T-cell (primary cell): Measurements from ENCODE around the gene LMO7. TPM values are rescaled to one million over a fixed set of nuclear protein-coding genes. Genes with fewer than 3 reads are reported as not detected.

Experiments used
- ATAC-seq, 4 experiments: fragments of 200-7000 bp in 3 of 4; fragments of 150-1000 bp in 1 of 4; cut with Tn5 transposase; replicated peaks in 1 of 4; 1 replicate in 3 of 4; 2 replicates in 1 of 4; pipeline ENCODE4 v1.10.0; 2021; ENCODE audit warnings: moderate library complexity in 3 of 4, mild to moderate bottlenecking in 2 of 4, moderate number of reproducible peaks in 1 of 4
- CTCF ChIA-PET, 2 donors: fragments of 300-600 bp; sonication (Branson Sonifier 250); formaldehyde crosslinking; loops; one replicate each; lab custom pipeline; 2022; ENCODE audit warnings: antibody characterized with exemption in 2 of 2; lab: Charles Lee
- POLR2A ChIA-PET, 2 donors: fragments of 300-600 bp; sonication (Branson Sonifier 250); formaldehyde crosslinking; loops; one replicate each; lab custom pipeline; 2022; ENCODE audit warnings: antibody characterized with exemption in 2 of 2; lab: Charles Lee
- DNase-seq, 35 experiments: peaks; one replicate each; pipeline versions ENCODE4 v3.0.0 to v3.0.0-alpha.2; 2013 to 2023
- H3K27ac ChIP-seq: one replicate; pipeline ENCODE4 v1.5.1; 2013; ENCODE audit warnings: low read length
- H3K27me3 ChIP-seq, 2 experiments: replicated peaks in 1 of 2; 1 replicate in 1 of 2; 2 replicates in 1 of 2; pipeline versions ENCODE4 v1.6.1 to v1.7.0; 2013; ENCODE audit warnings: low read length in 1 of 2, mixed read lengths in 1 of 2; ENCODE audit not compliant: control insufficient read depth in 2 of 2, insufficient read depth in 2 of 2; ENCODE audit errors: extremely low read depth in 1 of 2
- H3K36me3 ChIP-seq, 2 donors: 1 replicate in 1 of 2; 2 replicates in 1 of 2; pipeline versions ENCODE4 v1.6.1 to v1.7.0; 2013; ENCODE audit warnings: low read length in 1 of 2; ENCODE audit not compliant: control insufficient read depth in 2 of 2, insufficient read depth in 1 of 2; ENCODE audit errors: extremely low read depth in 1 of 2
- H3K4me1 ChIP-seq, 2 experiments: 1 replicate in 1 of 2; 2 replicates in 1 of 2; pipeline versions ENCODE4 v1.6.1 to v1.7.0; 2013; ENCODE audit warnings: low read length in 2 of 2, mixed read lengths in 1 of 2; ENCODE audit not compliant: insufficient read depth in 2 of 2, control insufficient read depth in 1 of 2; ENCODE audit errors: extremely low read depth in 1 of 2
- H3K4me3 ChIP-seq, 2 donors: 1 replicate in 1 of 2; 2 replicates in 1 of 2; pipeline versions ENCODE4 v1.5.1 to v1.7.0; 2013; ENCODE audit warnings: mild to moderate bottlenecking in 2 of 2, low read length in 1 of 2, moderate library complexity in 1 of 2; ENCODE audit not compliant: control insufficient read depth in 1 of 2; ENCODE audit errors: extremely low read depth in 1 of 2
- H3K9me3 ChIP-seq: 2 replicates; pipeline ENCODE4 v1.7.0; 2013
- H3K27ac Mint-ChIP-seq, 2 donors: one replicate each; pipeline ENCODE4 v1.8.0; 2020 to 2021; ENCODE audit warnings: mild to moderate bottlenecking in 2 of 2, mixed read lengths in 2 of 2
- H3K27me3 Mint-ChIP-seq, 2 donors: one replicate each; pipeline ENCODE4 v1.8.0; 2021 to 2022; ENCODE audit warnings: mixed read lengths in 2 of 2
- H3K36me3 Mint-ChIP-seq: one replicate; pipeline ENCODE4 v1.8.0; 2021; ENCODE audit warnings: mixed read lengths
- H3K4me1 Mint-ChIP-seq, 3 donors: one replicate each; pipeline ENCODE4 v1.8.0; 2020 to 2022; ENCODE audit warnings: mixed read lengths in 3 of 3, mild to moderate bottlenecking in 1 of 3
- H3K4me3 Mint-ChIP-seq, 3 donors: one replicate each; pipeline ENCODE4 v1.8.0; 2020 to 2022; ENCODE audit warnings: mild to moderate bottlenecking in 3 of 3, mixed read lengths in 3 of 3, moderate library complexity in 3 of 3
- H3K9me3 Mint-ChIP-seq, 3 donors: one replicate each; pipeline ENCODE4 v1.8.0; 2020 to 2022; ENCODE audit warnings: mixed read lengths in 3 of 3
- WGBS: methylation state at CpG from one replicate; pipeline ENCODE4 v1.1.5; 2013; ENCODE audit warnings: missing lambda C conversion rate; ENCODE audit not compliant: insufficient coverage; 5-methylcytosine and 5-hydroxymethylcytosine counted together
- total RNA-seq, 35 experiments: library from RNA in 6 of 35; stranded (reverse) in 6 of 35; fragments of 120-200 nt in 1 of 35; gene quantifications; one replicate each; pipeline versions ENCODE4 v1.2.1 to v1.2.4 and lab custom pipeline; 2013 to 2026

The LMO7 gene
- total RNA-seq, 5 donors from 2014 or later (not counting 1 experiment from before 2014, with no cell fraction given) = 22.6 to 46.8 (median 34.0) TPM

DNA sequence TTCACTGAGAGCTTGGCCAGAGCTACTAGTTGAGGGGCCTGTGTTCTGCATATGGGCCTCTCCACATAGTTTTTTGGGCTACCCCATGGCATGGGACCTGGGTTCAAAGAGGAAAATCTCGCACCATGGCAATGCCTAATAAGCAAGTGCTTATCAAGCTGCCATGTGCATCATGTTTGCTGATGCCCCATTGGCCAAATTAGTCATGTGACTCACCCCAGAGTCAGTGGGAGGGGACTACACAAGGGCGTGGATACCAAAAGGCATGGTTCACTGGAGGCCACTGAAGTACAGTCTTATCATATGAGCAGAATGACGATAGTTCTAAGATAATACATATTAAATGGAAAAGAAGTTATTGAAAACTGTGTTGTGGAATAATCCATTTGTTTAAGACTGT lies 214.8 kb downstream of the LMO7 start:
- no peak overlapping the region for H3K4me3 Mint-ChIP-seq
- ChIA-PET CTCF (no interaction called here), POLR2A (no interaction called here)
- Histone ChIP-seq H3K4me1 (no peaks in the 10 kb centered on the region), H3K27me3 (no peaks in the 10 kb centered on the region), H3K9me3 (no peaks in the 10 kb centered on the region), H3K4me3 (no peak overlapping the region), H3K36me3 (peaks cover 1 to 16% of the 10 kb centered on the region in 2 donors), H3K27ac (no peak overlapping the region)
- ATAC-seq (no peak), DNase-seq (no peak)
- no peaks in the 10 kb centered on the region for H3K27me3 Mint-ChIP-seq
- H3K9me3 Mint-ChIP-seq = no peaks in the 10 kb centered on the region
- 86% methylated on average over 1 of the region's 3 CpGs for WGBS
- no peak overlapping the region for H3K27ac Mint-ChIP-seq
- H3K36me3 Mint-ChIP-seq = peaks cover 56% of the 10 kb centered on the region
- H3K4me1 Mint-ChIP-seq = no peaks in the 10 kb centered on the region

DNA sequence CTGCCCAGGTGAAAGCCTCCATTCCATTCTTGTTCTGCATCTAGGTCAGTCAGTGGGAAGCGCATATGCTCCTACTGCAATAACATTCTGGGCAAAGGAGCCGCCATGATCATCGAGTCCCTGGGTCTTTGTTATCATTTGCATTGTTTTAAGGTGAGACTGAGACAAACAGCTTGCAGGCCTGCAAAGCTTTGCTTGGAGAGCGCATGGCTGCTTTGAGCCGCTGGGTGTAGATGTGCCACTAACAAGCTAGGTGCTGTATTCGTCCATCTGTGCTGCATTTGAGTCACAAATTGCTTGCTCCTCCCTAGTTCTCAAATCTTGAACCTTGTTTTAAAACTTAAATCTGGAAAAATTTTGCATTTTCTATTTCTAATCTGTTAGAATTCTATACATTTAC lies 219.1 kb downstream of the LMO7 start:
- H3K36me3 ChIP-seq = peaks cover 2 to 8% of the 10 kb centered on the region in 2 donors
- H3K4me1 ChIP-seq = no peaks in the 10 kb centered on the region
- H3K27ac Mint-ChIP-seq = no peak overlapping the region
- peaks cover 48% of the 10 kb centered on the region for H3K36me3 Mint-ChIP-seq
- ATAC-seq (no peak), DNase-seq (no peak)
- H3K27ac ChIP-seq = no peak overlapping the region
- H3K4me3 ChIP-seq = no peak overlapping the region
- ChIA-PET CTCF (interaction anchor here in 1 of 2 donors (0.7 to 1.1 kb wide), 2 partner anchors 18 to 160 kb away, joined by 3 to 5 read pairs; no protein-coding TSS in a partner anchor), POLR2A (no interaction called here)
- 97% methylated on average over 6 of the region's 6 CpGs for WGBS
- no peaks in the 10 kb centered on the region for H3K9me3 Mint-ChIP-seq
- H3K9me3 ChIP-seq = no peaks in the 10 kb centered on the region
- no peaks in the 10 kb centered on the region for H3K27me3 ChIP-seq
- no peaks in the 10 kb centered on the region for H3K4me1 Mint-ChIP-seq
- no peaks in the 10 kb centered on the region for H3K27me3 Mint-ChIP-seq
- no peak overlapping the region for H3K4me3 Mint-ChIP-seq

DNA sequence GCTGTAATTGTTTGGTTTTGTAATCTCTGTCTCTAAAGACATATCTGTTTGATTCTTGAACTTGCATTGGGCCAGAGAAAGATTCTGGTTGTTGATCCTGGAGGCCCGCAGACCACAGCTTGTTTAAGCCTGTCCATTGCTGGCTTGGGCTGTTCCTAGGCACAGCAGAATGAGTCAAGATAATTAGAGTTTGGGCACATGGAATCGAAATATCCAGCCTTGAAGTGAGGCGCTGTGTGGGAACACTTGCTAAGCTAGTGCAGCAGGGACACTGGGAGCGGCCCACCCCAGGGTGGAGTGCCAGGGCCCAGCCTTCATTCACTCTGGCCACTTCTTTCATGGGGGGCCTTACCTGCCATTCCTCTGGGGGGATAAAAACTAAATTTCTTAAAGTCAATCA lies 219.7 kb downstream of the LMO7 start:
- Histone ChIP-seq H3K27me3 (no peaks in the 10 kb centered on the region), H3K36me3 (peaks cover 2 to 8% of the 10 kb centered on the region in 2 donors), H3K4me1 (no peaks in the 10 kb centered on the region), H3K27ac (no peak overlapping the region), H3K9me3 (no peaks in the 10 kb centered on the region), H3K4me3 (no peak overlapping the region)
- ChIA-PET CTCF (interaction anchor here in 1 of 2 donors (1.1 kb wide), 1 partner anchor 160 kb away, joined by 5 read pairs; no protein-coding TSS in a partner anchor), POLR2A (no interaction called here)
- Mint-ChIP-seq H3K36me3 (peaks cover 43% of the 10 kb centered on the region), H3K27me3 (no peaks in the 10 kb centered on the region), H3K4me1 (no peaks in the 10 kb centered on the region), H3K27ac (no peak overlapping the region), H3K9me3 (no peaks in the 10 kb centered on the region), H3K4me3 (no peak overlapping the region)
- no peak for ATAC-seq
- DNase-seq = no peak
- 86% methylated on average over 3 of the region's 4 CpGs for WGBS

DNA sequence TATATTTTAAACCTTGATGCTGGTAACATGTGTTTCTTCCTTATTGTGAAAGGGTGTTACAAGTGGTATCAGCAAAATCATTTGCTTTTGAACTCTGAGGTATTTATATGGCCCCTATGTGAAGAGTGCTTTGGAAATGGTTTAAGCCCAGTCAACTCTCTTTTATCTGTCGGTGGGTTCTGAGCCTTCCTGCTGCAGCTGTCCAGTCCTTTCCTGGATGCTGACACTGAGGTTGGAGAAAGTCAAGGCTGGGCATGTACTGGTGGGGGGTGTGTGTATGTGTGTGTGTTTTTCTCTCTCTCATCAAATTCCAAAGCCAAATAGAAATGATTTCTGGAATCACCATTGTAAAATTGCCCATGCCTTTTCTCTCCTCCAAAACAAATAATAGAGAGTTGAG lies 221.2 kb downstream of the LMO7 start:
- DNase-seq (no peak), ATAC-seq (no peak)
- no CpG with 5 or more reads among the region's 1 CpG for WGBS
- POLR2A ChIA-PET = no interaction called here
- no peak overlapping the region for H3K27ac ChIP-seq
- no peaks in the 10 kb centered on the region for H3K9me3 ChIP-seq
- H3K4me3 Mint-ChIP-seq = no peak overlapping the region
- H3K9me3 Mint-ChIP-seq = no peaks in the 10 kb centered on the region
- no peaks in the 10 kb centered on the region for H3K4me1 Mint-ChIP-seq
- CTCF ChIA-PET = interaction anchor here in 1 of 2 donors (1.3 kb wide), 1 partner anchor 19 kb away, joined by 3 read pairs; no protein-coding TSS in a partner anchor
- no peak overlapping the region for H3K27ac Mint-ChIP-seq
- peaks cover 2 to 8% of the 10 kb centered on the region in 2 donors for H3K36me3 ChIP-seq
- H3K36me3 Mint-ChIP-seq = peaks cover 40% of the 10 kb centered on the region
- no peaks in the 10 kb centered on the region for H3K27me3 ChIP-seq
- H3K27me3 Mint-ChIP-seq = no peaks in the 10 kb centered on the region
- no peaks in the 10 kb centered on the region for H3K4me1 ChIP-seq
- no peak overlapping the region for H3K4me3 ChIP-seq

- Histone ChIP-seq H3K4me3 (no peak overlapping the region), H3K9me3 (no peaks in the 10 kb centered on the region), H3K27ac (no peak overlapping the region), H3K36me3 (peaks cover 0 to under 1% of the 10 kb centered on the region in 2 donors), H3K27me3 (no peaks in the 10 kb centered on the region), H3K4me1 (no peaks in the 10 kb centered on the region)
- Mint-ChIP-seq H3K27me3 (no peaks in the 10 kb centered on the region), H3K4me3 (no peak overlapping the region), H3K36me3 (peaks cover 21% of the 10 kb centered on the region), H3K4me1 (no peaks in the 10 kb centered on the region), H3K9me3 (no peaks in the 10 kb centered on the region), H3K27ac (no peak overlapping the region)
- no peak for ATAC-seq
- POLR2A ChIA-PET = no interaction called here
- CTCF ChIA-PET = interaction anchor here in 1 of 2 donors (1.2 kb wide), 1 partner anchor 12 kb away, joined by 3 read pairs; no protein-coding TSS in a partner anchor
- 100% methylated on average over 6 of the region's 6 CpGs for WGBS
- DNase-seq = no peak
Observed at GRCh38 chr13:75860935-75861334, 224.8 kb downstream of the LMO7 start.

DNA sequence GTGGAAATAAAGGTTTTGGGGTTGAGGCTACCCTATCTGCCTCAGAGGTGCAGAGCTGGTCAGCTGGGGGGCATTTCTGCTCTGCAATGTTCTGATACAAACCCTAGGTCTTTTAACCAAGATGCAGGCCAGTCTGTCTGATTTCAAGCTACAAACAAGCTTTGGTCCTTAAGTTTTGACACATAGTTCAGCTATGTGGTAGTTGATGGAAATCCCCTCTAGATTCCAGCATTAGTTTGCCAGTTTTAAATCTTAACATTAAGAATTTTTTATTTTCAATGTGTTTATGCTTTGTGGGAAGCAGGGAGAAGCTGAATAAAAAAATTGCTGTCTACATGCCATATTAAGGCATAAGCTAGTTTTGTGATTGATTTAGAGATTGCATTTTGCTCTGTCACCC lies 225.7 kb downstream of the LMO7 start:
- DNase-seq = no peak
- POLR2A ChIA-PET = no interaction called here

More for the DNA sequence above, 225.7 kb downstream of the LMO7 start:
- Mint-ChIP-seq H3K27me3 (no peaks in the 10 kb centered on the region), H3K4me3 (no peak overlapping the region), H3K36me3 (peaks cover 13% of the 10 kb centered on the region), H3K27ac (no peak overlapping the region), H3K9me3 (no peaks in the 10 kb centered on the region), H3K4me1 (no peaks in the 10 kb centered on the region)
- H3K4me3 ChIP-seq = no peak overlapping the region
- H3K4me1 ChIP-seq = no peaks in the 10 kb centered on the region
- CTCF ChIA-PET = interaction anchor here (0.5 to 1.2 kb wide), 4 partner anchors 11 to 101 kb away, joined by 3 to 6 read pairs (median 3); no protein-coding TSS in a partner anchor
- H3K36me3 ChIP-seq = no peaks in the 10 kb centered on the region
- no peak for ATAC-seq
- no peaks in the 10 kb centered on the region for H3K27me3 ChIP-seq
- no peaks in the 10 kb centered on the region for H3K9me3 ChIP-seq
- no peak overlapping the region for H3K27ac ChIP-seq
